Ishikawa (cell line): ENCODE measurements around the gene CYP3A4.

ENCODE experiments used
- EP300 ChIP-seq: IDR thresholded peaks from 2 replicates; pipeline ENCODE4 v1.6.1; 2012; ENCODE audit warnings: borderline replicate concordance
- TAF1 ChIP-seq: IDR thresholded peaks from 2 replicates; pipeline ENCODE4 v1.6.1; 2012; ENCODE audit warnings: low read depth, mild to moderate bottlenecking
- YY1 ChIP-seq: IDR thresholded peaks from 2 replicates; pipeline ENCODE4 v1.6.1; 2012; ENCODE audit warnings: low read depth
- TF ChIP-seq, protein P1 (sequence below): IDR thresholded peaks from 2 replicates; pipeline ENCODE4 v1.6.1; 2012

DNA sequence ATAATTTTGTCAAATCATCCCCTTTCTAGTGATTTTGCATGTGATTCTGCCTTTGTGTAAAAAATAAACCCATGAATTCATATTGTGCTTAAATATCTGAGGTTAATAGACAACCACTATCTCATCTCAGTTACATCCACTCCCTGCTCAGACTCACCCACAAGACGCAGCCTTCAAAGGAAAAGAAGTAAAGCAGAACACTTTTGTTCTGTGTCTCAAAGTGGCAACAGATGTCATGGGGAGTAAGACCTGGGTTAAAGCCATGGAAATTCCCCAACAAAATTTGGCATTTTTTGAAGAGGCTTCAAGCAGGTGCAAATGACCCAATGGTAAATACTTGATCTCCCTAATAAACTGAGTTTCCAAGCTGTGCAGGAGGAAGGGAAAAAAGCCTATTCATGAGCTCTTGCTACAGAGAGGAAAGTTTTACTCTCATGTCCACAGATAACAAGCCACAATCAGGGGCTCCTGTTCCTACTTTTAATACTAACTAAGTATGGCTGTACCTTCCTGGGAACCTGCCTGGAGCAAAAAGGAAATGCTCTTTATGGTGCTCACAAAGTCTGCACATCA lies 53.7 kb downstream of the CYP3A4 start:
- TF ChIP-seq EP300 (no peak), TAF1 (no peak), YY1 (no peak)
- TF ChIP-seq, protein P1, sequence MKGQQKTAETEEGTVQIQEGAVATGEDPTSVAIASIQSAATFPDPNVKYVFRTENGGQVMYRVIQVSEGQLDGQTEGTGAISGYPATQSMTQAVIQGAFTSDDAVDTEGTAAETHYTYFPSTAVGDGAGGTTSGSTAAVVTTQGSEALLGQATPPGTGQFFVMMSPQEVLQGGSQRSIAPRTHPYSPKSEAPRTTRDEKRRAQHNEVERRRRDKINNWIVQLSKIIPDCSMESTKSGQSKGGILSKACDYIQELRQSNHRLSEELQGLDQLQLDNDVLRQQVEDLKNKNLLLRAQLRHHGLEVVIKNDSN: no peak
